HG03439 (cell line): Measurements from ENCODE around the gene NRARP.
A peak's percentile ranks its signal among the peaks of the same experiment; 100 is the strongest.

Experiments
- ATAC-seq: cut with Tn5 transposase; IDR thresholded peaks from one replicate; pipeline ENCODE4 v1.9.1; 2021; ENCODE audit warnings: mild to moderate bottlenecking, moderate library complexity; ENCODE audit not compliant: unreplicated experiment

Gene NRARP

GRCh38 chr9:137278721-137279711 is 23.1 kb downstream of the NRARP start:
- ATAC-seq, result no peak

GRCh38 chr9:137278061-137278701 is 23.9 kb downstream of the NRARP start:
- ATAC-seq, result peak; percentile 2

GRCh38 chr9:137277329-137278041 is 24.6 kb downstream of the NRARP start, which contains the start of gene TOR4A:
TSS of gene TOR4A (plus strand) at chr9:137277726. CDS start at chr9:137278690, 964 bp downstream.
- ATAC-seq, result peak; percentile 62

GRCh38 chr9:137276473-137277328 is 25.4 kb downstream of the NRARP start:
- no peak for ATAC-seq

GRCh38 chr9:137275588-137276472 is 26.2 kb downstream of the NRARP start:
- no peak for ATAC-seq

GRCh38 chr9:137275203-137275587 is 26.9 kb downstream of the NRARP start:
- no peak for ATAC-seq

- ATAC-seq, result no peak
Measured at GRCh38 chr9:137273611-137274320, 28.3 kb downstream of the NRARP start.

GRCh38 chr9:137273095-137273490 is 29.0 kb downstream of the NRARP start:
- ATAC-seq, result no peak

GRCh38 chr9:137272241-137273094 is 29.6 kb downstream of the NRARP start:
- ATAC-seq, result no peak

- ATAC-seq, result no peak
Measured at GRCh38 chr9:137271696-137272076, 30.4 kb downstream of the NRARP start.

- ATAC-seq, result no peak
Measured at GRCh38 chr9:137270929-137271695, 31.0 kb downstream of the NRARP start.

- ATAC-seq, result no peak
Measured at GRCh38 chr9:137269231-137269772, 32.8 kb downstream of the NRARP start.

GRCh38 chr9:137268538-137269201 is 33.4 kb downstream of the NRARP start:
- ATAC-seq, result no peak

GRCh38 chr9:137267933-137268355 is 34.1 kb downstream of the NRARP start:
- ATAC-seq, result no peak

- no peak for ATAC-seq
Measured at GRCh38 chr9:137266585-137267453, 35.3 kb downstream of the NRARP start.
